Measurements from ENCODE around the gene B3GNT2. TPM values are rescaled to one million over a fixed set of nuclear protein-coding genes. Genes with fewer than 3 reads are reported as not detected.

B3GNT2 gene
- total and polyA plus RNA-seq, 2 experiments from 2014 or later, result 30.8 to 53.0 TPM

GRCh38 chr2:62178741-62179271 is 17.1 kb upstream of the B3GNT2 start:
- Histone ChIP-seq H3K9me3 (ENCODE audit: low read depth) (no peaks in the 10 kb centered on the region), H3K4me3 (no peak overlapping the region), H3K27me3 (no peaks in the 10 kb centered on the region), H3K4me2 (no peak overlapping the region), H3K9me2 (replicated peaks; ENCODE audit: insufficient read depth) (no peaks in the 10 kb centered on the region), H2AFZ (no peak overlapping the region), H4K20me1 (ENCODE audit: insufficient read depth, poor library complexity, severe bottlenecking) (no peaks in the 10 kb centered on the region), H3K79me2 (no peaks in the 10 kb centered on the region), H3K27ac (no peak overlapping the region), H3K36me3 (replicated peaks; ENCODE audit: insufficient read depth, low read depth) (no peaks in the 10 kb centered on the region), H3K4me1 (ENCODE audit: insufficient read depth) (no peaks in the 10 kb centered on the region)
- 93% methylated on average over 5 of the region's 5 CpGs for WGBS (ENCODE audit: low lambda C conversion rate, missing lambda C conversion rate)
- no peak for TF ChIP-seq EZH2 (IDR thresholded peaks at IDR 0.05; ENCODE audit: borderline replicate concordance)
- no peak for TF ChIP-seq CTCF (IDR thresholded peaks at IDR 0.05; ENCODE audit: poor library complexity)
- no peak for TF ChIP-seq EZH2phosphoT487 (IDR thresholded peaks at IDR 0.05; ENCODE audit: low read depth, severe bottlenecking, unreplicated experiment)
- no peak for DNase-seq (ENCODE audit: low spot score)

GRCh38 chr2:62180975-62181374 is 14.9 kb upstream of the B3GNT2 start:
- Histone ChIP-seq H3K9me2 (replicated peaks; ENCODE audit: insufficient read depth) (no peaks in the 10 kb centered on the region), H3K27ac (no peak overlapping the region), H3K9me3 (ENCODE audit: low read depth) (no peaks in the 10 kb centered on the region), H2AFZ (no peak overlapping the region), H3K4me3 (no peak overlapping the region), H3K4me1 (ENCODE audit: insufficient read depth) (no peaks in the 10 kb centered on the region), H3K27me3 (no peaks in the 10 kb centered on the region), H4K20me1 (ENCODE audit: insufficient read depth, poor library complexity, severe bottlenecking) (no peaks in the 10 kb centered on the region), H3K4me2 (no peak overlapping the region), H3K79me2 (no peaks in the 10 kb centered on the region), H3K36me3 (replicated peaks; ENCODE audit: insufficient read depth, low read depth) (no peaks in the 10 kb centered on the region)
- DNase-seq (ENCODE audit: low spot score), result no peak
- TF ChIP-seq EZH2 (IDR thresholded peaks at IDR 0.05; ENCODE audit: borderline replicate concordance) (no peak), CTCF (IDR thresholded peaks at IDR 0.05; ENCODE audit: poor library complexity) (no peak), EZH2phosphoT487 (IDR thresholded peaks at IDR 0.05; ENCODE audit: low read depth, severe bottlenecking, unreplicated experiment) (no peak)
- 69% methylated on average over 4 of the region's 4 CpGs for WGBS (ENCODE audit: low lambda C conversion rate, missing lambda C conversion rate)

DNA sequence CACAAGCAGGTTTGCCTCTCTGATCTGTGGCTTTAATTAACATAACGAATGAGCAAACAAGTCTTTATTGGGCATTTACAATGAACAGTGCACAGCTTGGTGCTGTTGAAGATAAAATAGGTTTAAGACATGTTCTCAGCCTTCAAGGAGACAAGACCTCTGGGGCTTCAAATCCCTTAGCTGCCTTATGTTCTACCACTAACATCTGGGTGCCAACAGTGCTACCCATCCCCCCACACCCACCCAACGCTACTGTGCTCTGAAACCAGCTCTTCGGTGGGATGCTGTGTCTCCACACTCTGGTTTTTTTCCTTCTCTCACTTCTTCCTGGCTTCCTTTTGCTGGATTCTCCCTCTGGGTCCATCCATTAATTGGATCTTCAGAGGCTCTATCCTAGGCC is 14.1 kb upstream of the B3GNT2 start:
- no peak overlapping the region for H2AFZ ChIP-seq
- no peaks in the 10 kb centered on the region for H3K9me3 ChIP-seq (ENCODE audit: low read depth)
- no peaks in the 10 kb centered on the region for H3K27me3 ChIP-seq
- TF ChIP-seq CTCF (IDR thresholded peaks at IDR 0.05; ENCODE audit: poor library complexity), result no peak
- TF ChIP-seq EZH2phosphoT487 (IDR thresholded peaks at IDR 0.05; ENCODE audit: low read depth, severe bottlenecking, unreplicated experiment), result no peak
- no peak for TF ChIP-seq EZH2 (IDR thresholded peaks at IDR 0.05; ENCODE audit: borderline replicate concordance)
- no peak overlapping the region for H3K27ac ChIP-seq
- H3K4me2 ChIP-seq, result no peak overlapping the region
- no peaks in the 10 kb centered on the region for H4K20me1 ChIP-seq (ENCODE audit: insufficient read depth, poor library complexity, severe bottlenecking)
- no peaks in the 10 kb centered on the region for H3K36me3 ChIP-seq (replicated peaks; ENCODE audit: insufficient read depth, low read depth)
- DNase-seq (ENCODE audit: low spot score), result no peak
- WGBS (ENCODE audit: low lambda C conversion rate, missing lambda C conversion rate), result 79% methylated on average over 3 of the region's 3 CpGs
- no peaks in the 10 kb centered on the region for H3K9me2 ChIP-seq (replicated peaks; ENCODE audit: insufficient read depth)
- H3K79me2 ChIP-seq, result no peaks in the 10 kb centered on the region
- H3K4me3 ChIP-seq, result no peak overlapping the region
- no peaks in the 10 kb centered on the region for H3K4me1 ChIP-seq (ENCODE audit: insufficient read depth)

Measured in hepatocyte (in vitro differentiated cells).